HG03025 (cell line): Measurements from ENCODE around the gene MKS1.

Experiments used
- ATAC-seq: cut with Tn5 transposase; IDR thresholded peaks from one replicate; pipeline ENCODE4 v1.9.1; 2021; ENCODE audit warnings: mild to moderate bottlenecking, moderate library complexity; ENCODE audit not compliant: unreplicated experiment, low FRiP score

MKS1 gene

DNA sequence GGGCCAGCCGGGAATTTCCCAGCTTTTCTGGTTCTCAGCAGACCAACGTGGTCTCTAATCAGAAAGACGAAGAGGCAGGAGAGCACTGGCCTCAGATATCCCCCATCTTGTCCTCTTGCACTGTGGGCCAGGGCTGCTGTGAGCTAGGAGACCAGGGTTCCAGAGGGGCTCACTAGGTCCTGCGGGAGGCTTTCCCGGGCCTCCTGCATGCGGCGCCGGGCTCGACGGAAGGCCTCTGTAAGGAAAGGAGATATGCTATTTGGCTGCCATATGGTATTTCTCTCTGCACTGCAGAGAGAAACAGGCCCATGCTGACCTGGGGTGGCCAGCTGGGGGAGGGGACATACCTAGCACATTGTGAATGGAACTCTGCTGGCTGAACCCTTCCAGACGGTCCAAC, 13.1 kb downstream of the MKS1 start:
- no peak for ATAC-seq

- no peak for ATAC-seq
These were observed 14.3 kb downstream of the MKS1 start for GRCh38 chr17:58204796-58205195.

GRCh38 chr17:58202859-58203258, 16.2 kb downstream of the MKS1 start:
- no peak for ATAC-seq

DNA sequence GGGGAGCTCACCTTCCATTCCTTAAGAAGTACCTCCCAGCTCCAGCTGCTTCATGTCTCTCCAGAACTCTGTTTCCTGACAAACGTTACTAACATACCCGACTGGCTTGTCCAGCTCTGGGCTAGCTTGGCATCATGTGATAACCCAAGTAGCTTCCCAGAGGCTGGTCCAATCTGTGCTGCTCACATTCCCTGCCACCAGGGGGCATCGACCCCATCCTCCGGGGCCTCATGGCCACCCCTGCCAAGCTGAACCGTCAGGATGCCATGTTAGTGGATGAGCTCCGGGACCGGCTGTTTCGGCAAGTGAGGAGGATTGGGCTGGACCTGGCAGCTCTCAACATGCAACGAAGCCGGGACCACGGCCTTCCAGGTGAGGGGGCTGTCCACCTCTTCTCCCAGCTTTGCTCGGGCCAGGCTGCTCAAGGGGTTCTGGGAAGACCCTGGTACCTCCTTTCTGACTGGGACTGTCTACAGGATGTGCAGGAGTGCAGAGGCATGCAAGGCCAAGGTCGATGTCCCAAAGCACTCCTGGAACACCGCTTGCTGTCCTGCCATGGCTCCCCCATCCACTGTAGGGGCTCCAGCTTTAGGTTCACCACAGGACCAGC, 18.9 kb downstream of the MKS1 start:
- no peak for ATAC-seq

GRCh38 chr17:58196610-58197009, 22.4 kb downstream of the MKS1 start:
- no peak for ATAC-seq

DNA sequence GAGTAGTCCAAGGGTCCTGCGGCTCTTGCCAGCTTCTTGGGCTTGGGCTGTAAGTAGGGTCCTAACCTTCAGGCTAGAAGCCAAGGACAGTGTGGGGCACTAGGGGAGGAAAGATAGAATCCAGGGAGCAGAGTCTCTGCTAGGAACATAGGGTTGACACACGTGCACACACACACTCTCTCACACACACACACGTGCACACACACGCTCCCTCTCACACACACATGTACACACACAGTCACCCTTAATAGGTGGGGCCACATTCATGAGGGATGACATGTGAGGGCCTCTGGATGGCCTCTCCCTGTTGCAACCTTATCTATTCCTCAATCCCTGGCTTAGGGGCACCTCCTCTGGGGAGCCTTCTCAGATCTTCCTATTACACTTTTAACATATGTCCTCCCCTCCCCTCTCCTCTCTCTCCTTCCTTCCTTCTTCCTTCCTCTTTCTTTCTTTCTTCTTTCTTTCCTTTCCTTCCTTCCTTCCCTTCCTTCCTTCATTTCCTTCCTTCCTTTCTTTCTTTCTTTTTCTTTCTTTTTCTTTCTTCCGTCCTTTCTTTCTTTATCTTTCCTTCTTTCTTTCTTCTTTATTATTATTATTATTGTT, 23.4 kb downstream of the MKS1 start:
- no peak for ATAC-seq

DNA sequence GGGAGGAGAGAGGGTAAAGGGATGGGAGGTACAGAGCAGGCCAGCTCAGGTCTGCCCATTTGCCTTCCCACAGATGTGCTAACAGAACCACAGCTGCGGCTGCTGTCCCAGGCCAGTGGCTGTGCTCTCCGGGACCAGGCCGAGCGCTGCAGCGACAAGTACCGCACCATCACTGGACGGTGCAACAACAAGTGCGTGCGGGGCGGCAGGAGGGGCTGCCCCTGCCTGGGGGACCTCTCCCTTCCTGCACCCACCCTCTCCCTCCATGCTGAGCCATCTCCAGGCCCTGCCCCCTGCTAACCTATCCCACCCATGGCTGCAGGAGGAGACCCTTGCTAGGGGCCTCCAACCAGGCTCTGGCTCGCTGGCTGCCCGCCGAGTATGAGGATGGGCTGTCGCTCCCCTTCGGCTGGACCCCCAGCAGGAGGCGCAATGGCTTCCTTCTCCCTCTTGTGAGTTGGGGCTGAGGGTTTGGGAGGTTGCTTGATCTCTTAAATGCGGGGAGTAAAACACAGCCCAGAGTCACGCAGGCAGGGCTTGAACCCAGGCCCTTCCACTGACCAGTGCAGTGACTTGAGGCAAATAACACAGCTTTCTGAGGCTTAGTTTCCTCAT, 25.3 kb downstream of the MKS1 start:
- ATAC-seq: no peak

DNA sequence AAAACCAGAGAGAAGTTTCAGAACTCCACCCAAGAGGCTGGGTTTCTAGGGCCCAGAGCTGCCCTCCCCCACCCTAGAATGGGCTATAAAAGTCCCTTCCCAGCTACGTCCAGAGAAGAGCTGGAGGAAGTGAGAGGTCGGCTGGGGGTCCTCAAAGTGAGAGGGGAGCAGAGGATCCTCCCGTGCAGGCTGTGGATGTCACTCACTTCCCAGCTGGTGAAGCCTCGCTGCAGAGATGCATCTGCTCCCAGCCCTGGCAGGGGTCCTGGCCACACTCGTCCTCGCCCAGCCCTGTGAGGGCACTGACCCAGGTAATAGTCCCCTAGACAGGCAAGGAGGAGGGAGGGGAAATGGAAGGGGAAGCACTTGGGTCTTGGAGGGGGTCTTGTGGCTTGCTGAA, 26.4 kb downstream of the MKS1 start, which contains the start of gene EPX:
Gene EPX (plus strand): TSS at position 115 of the 400 bp plus-strand sequence. CDS start 121 bp downstream, at position 236.
- ATAC-seq: no peak

- no peak for ATAC-seq
These were observed 27.7 kb downstream of the MKS1 start for GRCh38 chr17:58191241-58191896.

GRCh38 chr17:58189436-58190146, 29.5 kb downstream of the MKS1 start:
- ATAC-seq: no peak

GRCh38 chr17:58187675-58188074, 31.4 kb downstream of the MKS1 start:
- no peak for ATAC-seq

DNA sequence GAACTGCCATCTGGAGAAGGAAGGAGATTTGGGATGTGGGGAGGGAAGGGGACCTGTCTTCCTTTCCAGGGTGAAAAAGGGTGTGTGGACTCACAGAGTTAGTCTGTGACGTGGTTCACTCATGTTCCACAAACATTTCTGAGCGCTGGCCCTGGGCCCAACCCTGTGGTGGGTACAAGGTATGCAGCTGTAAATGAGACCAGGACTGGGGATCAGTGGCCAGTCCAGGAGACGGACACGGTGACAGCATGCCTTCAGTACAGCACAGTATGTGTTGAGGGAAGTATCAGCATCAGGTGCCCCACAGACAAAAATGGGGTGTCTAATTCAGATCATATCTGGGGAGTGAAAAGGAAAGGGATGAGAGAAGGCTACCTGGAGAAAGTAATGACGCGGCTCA, 32.0 kb downstream of the MKS1 start:
- no peak for ATAC-seq

GRCh38 chr17:58186591-58186990, 32.5 kb downstream of the MKS1 start:
- no peak for ATAC-seq

DNA sequence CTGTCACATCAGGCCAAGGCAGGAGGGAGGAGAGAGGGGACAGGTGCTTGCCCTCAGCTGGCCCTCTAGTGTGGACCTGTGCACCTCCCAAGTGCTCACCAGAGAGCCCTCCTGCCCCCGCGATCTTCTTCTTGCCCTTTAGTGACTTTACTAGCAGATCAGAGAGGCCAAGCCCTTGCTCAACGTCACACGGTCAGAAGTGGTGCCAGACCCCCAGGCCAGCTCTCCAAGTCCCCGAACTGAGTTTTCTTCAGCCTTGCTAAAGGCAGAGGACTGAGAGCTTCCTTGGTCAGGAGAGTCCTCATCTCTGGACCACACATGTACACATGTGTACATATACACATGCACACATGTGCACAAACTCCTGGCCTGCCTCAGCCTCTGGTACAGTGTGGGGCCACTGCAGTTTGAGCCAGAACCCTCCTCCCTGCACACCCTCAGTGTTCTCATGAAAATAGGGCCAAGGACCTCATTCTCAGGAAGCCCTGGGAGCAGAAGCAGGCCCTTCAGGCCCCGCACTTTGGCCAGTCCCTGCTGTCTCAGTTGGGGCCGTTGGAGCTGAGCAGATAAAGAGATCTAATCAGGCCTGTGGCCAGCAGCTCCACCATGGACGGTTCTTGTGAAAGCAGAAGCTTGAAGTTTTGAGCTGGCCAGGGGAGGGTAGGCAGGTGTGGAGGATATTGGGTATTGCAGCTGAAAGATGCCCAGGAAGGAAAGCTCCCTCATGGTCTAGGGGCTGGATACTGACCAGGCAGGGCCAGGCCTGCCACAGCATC, 33.9 kb downstream of the MKS1 start:
- no peak for ATAC-seq

DNA sequence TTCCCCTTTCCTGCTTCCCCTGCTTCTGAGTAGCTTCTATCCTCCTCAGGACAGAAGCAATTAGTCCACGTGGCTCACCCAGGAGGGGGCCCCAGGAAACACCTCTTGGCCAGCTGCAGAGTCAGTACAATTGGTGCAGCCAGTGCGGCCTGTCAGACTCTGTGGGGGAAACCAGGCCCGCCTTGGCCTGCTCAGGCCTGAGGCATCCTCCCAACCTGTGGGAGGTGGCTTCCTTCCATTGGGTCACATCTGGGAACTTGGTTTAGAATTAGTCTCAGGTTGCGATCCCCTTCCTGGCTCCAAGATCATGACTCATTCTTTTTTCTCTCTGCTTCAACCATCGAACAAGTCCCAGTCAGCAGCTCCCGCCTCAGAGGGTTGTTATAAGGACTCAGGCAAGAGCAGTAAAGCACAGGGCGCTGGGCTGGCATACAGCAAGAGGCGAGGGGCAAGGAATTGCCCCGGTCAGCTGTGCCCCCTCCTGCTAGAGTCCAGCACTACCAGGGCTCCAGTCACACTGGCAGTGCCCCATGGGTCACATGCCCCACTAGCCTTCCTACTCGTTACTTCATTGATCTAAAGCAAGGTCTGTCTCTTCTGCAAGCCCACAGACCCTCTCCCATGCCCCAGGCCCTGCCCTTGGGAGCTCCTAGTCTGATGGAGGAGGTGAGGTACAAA, 34.6 kb downstream of the MKS1 start:
- no peak for ATAC-seq

GRCh38 chr17:58183514-58183913, 35.5 kb downstream of the MKS1 start:
- ATAC-seq: no peak

- no peak for ATAC-seq
These were observed 37.3 kb downstream of the MKS1 start for GRCh38 chr17:58181796-58182195.

GRCh38 chr17:58176200-58176599, 42.9 kb downstream of the MKS1 start:
- no peak for ATAC-seq

GRCh38 chr17:58174871-58175270, 44.2 kb downstream of the MKS1 start:
- ATAC-seq: no peak
